ENCODE results near the gene STMND1.

Gene STMND1

GRCh38 chr6:17099401-17100059, 2.3 kb upstream of the STMND1 start:
- DNase-seq = no peak

GRCh38 chr6:17100806-17101205, 1.0 kb upstream of the STMND1 start:
- no peak for DNase-seq

- DNase-seq = no peak
Measured at GRCh38 chr6:17102258-17102870, 514 bp downstream of the STMND1 start.

- DNase-seq = no peak
Measured at GRCh38 chr6:17103715-17104114, 1.9 kb downstream of the STMND1 start.

- no peak for DNase-seq
Measured at GRCh38 chr6:17107863-17108262, 6.0 kb downstream of the STMND1 start.

- DNase-seq = no peak
Measured at GRCh38 chr6:17115251-17116116, 13.6 kb downstream of the STMND1 start.

GRCh38 chr6:17116117-17116440, 14.2 kb downstream of the STMND1 start:
- no peak for DNase-seq

GRCh38 chr6:17120019-17120418, 18.2 kb downstream of the STMND1 start:
- no peak for DNase-seq

- DNase-seq = no peak
Measured at GRCh38 chr6:17125407-17125806, 23.6 kb downstream of the STMND1 start.

GRCh38 chr6:17130786-17131185, 28.9 kb downstream of the STMND1 start:
- DNase-seq = no peak

GRCh38 chr6:17132967-17133366, 31.1 kb downstream of the STMND1 start:
- no peak for DNase-seq

- DNase-seq = no peak
Measured at GRCh38 chr6:17138033-17138432, 36.2 kb downstream of the STMND1 start.

- no peak for DNase-seq
Measured at GRCh38 chr6:17144016-17144415, 42.2 kb downstream of the STMND1 start.

GRCh38 chr6:17149571-17149970, 47.7 kb downstream of the STMND1 start:
- no peak for DNase-seq

- DNase-seq = no peak
Measured at GRCh38 chr6:17150096-17150495, 48.2 kb downstream of the STMND1 start.

- no peak for DNase-seq
Measured at GRCh38 chr6:17151888-17152287, 50.0 kb downstream of the STMND1 start.

- DNase-seq = no peak
Measured at GRCh38 chr6:17152703-17153102, 50.9 kb downstream of the STMND1 start.

GRCh38 chr6:17156112-17156921, 54.5 kb downstream of the STMND1 start:
- DNase-seq = peak; percentile 50

- no peak for DNase-seq
Measured at GRCh38 chr6:17156966-17157365, 55.1 kb downstream of the STMND1 start.

- DNase-seq = no peak
Measured at GRCh38 chr6:17157617-17158016, 55.8 kb downstream of the STMND1 start.

GRCh38 chr6:17159240-17159639, 57.4 kb downstream of the STMND1 start:
- DNase-seq = no peak

- DNase-seq = no peak
Measured at GRCh38 chr6:17161076-17161475, 59.2 kb downstream of the STMND1 start.

- DNase-seq = no peak
Measured at GRCh38 chr6:17165383-17165782, 63.5 kb downstream of the STMND1 start.

Measured in stimulated activated CD4-positive, alpha-beta T cell treated with anti-CD3 and anti-CD28 coated beads, Interleukin-4, amount 100 ng/mL, for 1 hour (primary cell).